GM12872 (cell line): ENCODE measurements around the gene ACACA.

Experiments
- TF ChIP-seq, protein P1 (sequence below): IDR thresholded peaks from 3 replicates; pipeline ENCODE4 v1.5.1; 2011; ENCODE audit warnings: low read depth, mild to moderate bottlenecking, low read length, moderate library complexity; ENCODE audit not compliant: insufficient read depth

Gene ACACA

DNA sequence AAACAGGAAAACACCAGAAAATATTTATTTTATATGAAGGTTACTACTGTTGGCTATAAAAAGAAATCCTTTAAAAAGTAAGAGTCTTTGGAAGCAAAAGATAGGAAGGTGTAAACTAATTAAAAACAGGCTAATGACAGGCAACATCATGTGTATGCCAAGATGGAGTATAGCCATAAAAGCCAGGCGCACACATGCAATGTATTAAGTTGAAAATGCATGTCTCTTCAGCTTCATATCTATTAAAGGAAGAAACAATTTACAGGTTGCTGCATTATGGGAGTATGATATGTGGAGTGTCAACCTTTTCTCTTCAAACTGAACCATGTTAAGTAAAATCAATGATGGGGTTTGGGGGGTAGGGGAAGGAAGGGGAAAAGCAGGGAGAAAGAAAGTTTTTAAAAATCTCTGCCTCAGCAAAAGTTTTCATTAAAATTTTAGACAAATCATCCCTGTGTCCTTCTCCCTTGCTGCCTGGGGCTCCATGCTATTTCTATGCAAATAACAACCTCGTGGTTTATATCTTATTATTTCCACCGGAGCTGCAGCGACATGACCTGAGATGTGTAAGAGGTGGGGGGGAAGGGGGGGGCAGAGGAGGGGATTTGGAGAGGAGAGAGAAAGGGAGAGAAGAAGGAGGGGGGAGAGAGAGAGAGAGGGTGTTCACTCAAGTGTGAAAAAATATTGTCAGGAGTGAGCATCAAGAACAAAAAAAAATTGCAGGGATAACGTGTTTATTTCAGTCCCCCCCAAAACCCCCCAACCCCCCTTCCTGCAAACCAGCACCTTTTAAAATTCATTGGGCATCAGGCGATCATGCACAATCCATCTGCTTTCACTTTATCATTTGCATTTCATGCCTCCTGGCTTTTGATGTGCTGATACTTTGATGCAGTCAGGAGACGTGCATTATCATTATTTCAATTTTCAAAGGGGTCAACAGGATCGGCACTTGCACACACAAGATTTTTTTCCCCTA is 260.3 kb downstream of the ACACA start:
- TF ChIP-seq, protein P1, sequence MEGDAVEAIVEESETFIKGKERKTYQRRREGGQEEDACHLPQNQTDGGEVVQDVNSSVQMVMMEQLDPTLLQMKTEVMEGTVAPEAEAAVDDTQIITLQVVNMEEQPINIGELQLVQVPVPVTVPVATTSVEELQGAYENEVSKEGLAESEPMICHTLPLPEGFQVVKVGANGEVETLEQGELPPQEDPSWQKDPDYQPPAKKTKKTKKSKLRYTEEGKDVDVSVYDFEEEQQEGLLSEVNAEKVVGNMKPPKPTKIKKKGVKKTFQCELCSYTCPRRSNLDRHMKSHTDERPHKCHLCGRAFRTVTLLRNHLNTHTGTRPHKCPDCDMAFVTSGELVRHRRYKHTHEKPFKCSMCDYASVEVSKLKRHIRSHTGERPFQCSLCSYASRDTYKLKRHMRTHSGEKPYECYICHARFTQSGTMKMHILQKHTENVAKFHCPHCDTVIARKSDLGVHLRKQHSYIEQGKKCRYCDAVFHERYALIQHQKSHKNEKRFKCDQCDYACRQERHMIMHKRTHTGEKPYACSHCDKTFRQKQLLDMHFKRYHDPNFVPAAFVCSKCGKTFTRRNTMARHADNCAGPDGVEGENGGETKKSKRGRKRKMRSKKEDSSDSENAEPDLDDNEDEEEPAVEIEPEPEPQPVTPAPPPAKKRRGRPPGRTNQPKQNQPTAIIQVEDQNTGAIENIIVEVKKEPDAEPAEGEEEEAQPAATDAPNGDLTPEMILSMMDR = no peak

DNA sequence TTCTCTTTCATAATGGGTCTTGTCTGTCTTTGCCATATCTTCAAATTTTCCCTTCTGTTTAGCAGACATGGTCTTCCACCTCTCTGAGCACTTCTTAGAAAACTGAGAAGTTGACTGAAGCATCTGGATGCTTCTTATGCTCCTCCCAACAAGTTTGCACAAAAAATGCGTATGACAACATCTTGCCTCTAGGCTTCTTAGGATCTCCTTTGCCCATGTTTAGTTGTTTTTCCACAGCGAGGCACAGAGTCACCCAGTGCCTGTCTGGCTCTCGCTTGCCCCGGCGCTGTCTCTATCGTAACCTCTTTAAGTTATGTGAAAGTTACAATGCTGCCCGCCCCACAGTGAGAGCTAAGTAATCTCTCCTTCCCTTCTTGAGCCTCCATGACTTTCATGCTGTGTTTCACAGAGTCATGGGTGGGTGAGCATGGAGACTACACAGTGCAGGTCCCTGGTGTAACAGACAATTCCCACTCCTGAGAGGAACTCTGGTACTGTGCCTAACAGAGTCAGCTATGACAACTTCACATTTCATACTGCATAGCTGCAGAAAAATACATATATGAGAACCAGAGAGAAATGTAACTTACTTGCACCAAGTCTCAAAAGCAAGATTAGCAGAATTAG is 262.4 kb downstream of the ACACA start:
- TF ChIP-seq, protein P1 = no peak

DNA sequence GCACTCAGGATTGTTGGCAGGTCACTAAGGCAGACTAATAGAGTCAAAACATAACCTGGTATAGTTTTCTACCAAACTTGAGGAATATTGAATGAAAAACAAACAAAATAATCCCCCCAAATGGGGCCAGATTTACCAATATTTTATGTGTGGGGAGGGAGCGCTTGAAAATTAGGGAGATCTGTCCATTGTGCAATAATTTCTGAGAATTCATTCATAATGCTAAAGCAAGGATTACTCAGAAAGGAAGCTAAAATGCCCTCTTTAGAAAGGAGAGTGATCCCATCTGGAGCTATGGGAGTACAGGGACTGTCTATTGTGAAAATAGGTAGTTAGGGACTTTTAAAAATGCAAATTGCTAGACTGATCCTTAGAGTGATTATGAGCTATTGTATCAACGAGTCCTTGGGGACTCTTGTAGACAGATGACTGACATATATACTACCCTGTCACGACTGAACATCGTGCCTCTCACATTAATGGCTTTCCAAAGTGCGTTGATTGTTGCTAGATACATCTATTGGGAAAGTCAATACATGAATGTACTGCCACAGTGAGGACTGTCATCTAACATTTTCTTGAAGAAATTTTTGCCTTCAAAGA is 264.2 kb downstream of the ACACA start:
- TF ChIP-seq, protein P1 = no peak

DNA sequence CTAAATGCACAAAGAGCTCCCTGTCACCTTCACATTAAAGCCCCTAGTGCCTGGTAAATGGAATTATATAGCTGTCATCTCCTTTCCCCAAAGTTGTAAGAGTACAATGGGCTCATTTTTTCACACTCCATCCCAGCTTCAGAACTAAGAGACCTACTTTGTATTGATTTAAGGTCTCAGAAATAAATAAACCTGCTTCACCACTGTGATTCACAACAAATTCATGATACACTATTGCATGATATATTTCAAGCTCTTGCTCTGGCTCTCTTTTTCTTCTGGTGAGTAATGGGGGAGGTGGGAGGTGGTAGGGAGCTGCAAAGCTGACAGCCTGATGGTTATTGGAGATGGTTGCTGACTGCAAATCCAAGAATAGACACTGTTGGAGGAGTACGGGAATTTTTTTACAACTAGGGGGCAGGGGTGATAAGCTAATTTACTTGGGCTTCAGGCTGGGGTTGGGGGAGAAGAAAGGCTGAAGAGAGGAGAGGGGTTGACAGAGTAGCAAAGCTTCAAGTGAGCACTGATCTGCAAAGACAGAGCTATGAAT is 268.0 kb downstream of the ACACA start:
- TF ChIP-seq, protein P1 = no peak

DNA sequence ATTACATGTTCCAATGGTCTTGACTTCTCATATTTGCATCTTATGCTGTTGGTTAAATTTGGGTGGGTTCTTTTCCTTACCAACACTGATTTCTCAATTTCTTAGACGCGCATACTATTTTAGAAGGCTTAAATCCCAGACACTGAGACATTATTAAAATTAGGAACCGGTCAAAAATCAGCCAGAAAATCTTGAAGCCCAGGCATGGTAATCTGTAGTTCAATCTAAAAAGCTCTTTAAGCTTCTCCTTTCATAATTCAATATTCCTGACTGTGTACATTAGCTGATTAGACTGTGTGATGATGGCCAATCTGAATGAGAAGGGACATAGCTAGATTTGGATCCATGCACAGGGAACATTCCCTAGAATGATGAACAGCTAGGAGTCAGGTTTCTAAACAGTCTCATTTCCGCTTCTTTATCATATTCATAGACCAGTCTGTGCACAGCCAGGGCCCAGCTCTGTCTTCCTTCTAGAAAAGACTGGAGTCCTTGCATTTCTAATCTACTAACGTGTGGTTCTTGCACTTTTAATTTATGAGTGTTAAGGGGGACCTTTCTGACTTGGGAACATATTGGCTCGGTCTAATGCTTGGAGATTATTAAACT is 268.6 kb downstream of the ACACA start:
- TF ChIP-seq, protein P1 = no peak

DNA sequence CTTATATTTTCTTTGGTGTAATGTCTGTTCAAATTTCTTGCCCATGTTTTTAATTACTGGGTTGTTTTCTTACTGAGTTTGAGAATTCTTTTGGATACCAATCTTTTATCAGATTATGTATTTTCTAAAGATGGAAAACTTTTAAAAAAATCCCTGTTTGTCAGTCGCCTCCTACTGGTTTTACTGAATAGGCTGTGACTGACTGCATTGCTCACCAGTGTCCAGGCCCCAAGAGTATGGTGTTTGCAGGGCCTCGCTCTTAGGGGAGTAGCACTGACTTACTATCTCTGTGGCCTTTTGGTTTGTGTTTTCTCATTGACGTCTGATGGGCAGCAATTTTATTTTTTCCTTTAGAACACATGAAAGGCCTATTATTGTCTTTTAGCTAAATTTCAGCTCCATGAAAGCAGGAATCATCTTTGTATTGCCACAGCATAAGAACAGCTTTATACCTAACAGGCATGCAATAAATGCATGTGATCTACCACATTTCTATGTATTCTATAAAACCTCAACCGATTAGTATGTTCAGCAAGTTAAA is 269.5 kb downstream of the ACACA start:
- TF ChIP-seq, protein P1 = no peak
